Measurements from ENCODE around the gene SIKE1. TPM values are rescaled to one million over a fixed set of nuclear protein-coding genes. Genes with fewer than 3 reads are reported as not detected.
"Not testable (repeated sequence)": the region's sequence is repeated elsewhere in the genome, so short reads cannot be mapped to it uniquely, and the experiment has no call there.

SIKE1 gene
- total RNA-seq (50.1 and 65.2 TPM in 2 replicates), polyA plus RNA-seq (31.9 and 40.5 TPM in 2 replicates)

- Histone ChIP-seq H3K4me2 (peak within 1 kb of the TSS; percentile 69), H3K36me3 (replicated peaks; ENCODE audit: insufficient read depth, low read depth) (no peaks in the 10 kb centered on the region), H2AFZ (peak within 1 kb of the TSS; percentile 82), H3K4me3 (peak within 1 kb of the TSS; percentile 70), H4K20me1 (ENCODE audit: insufficient read depth, poor library complexity, severe bottlenecking) (no peaks in the 10 kb centered on the region), H3K27me3 (no peaks in the 10 kb centered on the region), H3K79me2 (peaks cover 30% of the 10 kb centered on the region), H3K4me1 (ENCODE audit: insufficient read depth) (peaks cover 11% of the 10 kb centered on the region), H3K27ac (peak within 1 kb of the TSS; percentile 93), H3K9me2 (replicated peaks; ENCODE audit: insufficient read depth) (no peaks in the 10 kb centered on the region), H3K9me3 (ENCODE audit: low read depth) (no peaks in the 10 kb centered on the region)
- WGBS (ENCODE audit: low lambda C conversion rate, missing lambda C conversion rate), result 25% methylated on average over 53 of the region's 53 CpGs
- DNase-seq (ENCODE audit: low spot score), result peak; percentile 97
- TF ChIP-seq EZH2phosphoT487 (IDR thresholded peaks at IDR 0.05; ENCODE audit: low read depth, severe bottlenecking, unreplicated experiment) (no peak), CTCF (IDR thresholded peaks at IDR 0.05; ENCODE audit: poor library complexity) (no peak)
Observed at GRCh38 chr1:114780344-114781226, at the start of gene SIKE1. TSS of gene SIKE1 (minus strand) at chr1:114780685. CDS start at chr1:114780607, 78 bp downstream.

- H3K4me3 ChIP-seq; H3K4me1 ChIP-seq (ENCODE audit: insufficient read depth); DNase-seq (ENCODE audit: low spot score); H3K27ac ChIP-seq; H3K9me2 ChIP-seq (replicated peaks; ENCODE audit: insufficient read depth); H3K79me2 ChIP-seq; H2AFZ ChIP-seq; H3K9me3 ChIP-seq (ENCODE audit: low read depth); H3K27me3 ChIP-seq; H4K20me1 ChIP-seq (ENCODE audit: insufficient read depth, poor library complexity, severe bottlenecking); H3K4me2 ChIP-seq; H3K36me3 ChIP-seq (replicated peaks; ENCODE audit: insufficient read depth, low read depth): not testable (repeated sequence)
- 86% methylated on average over 1 of the region's 1 CpG for WGBS (ENCODE audit: low lambda C conversion rate, missing lambda C conversion rate)
Observed at GRCh38 chr1:114830075-114830474, 49.6 kb upstream of the SIKE1 start.

- no peak for DNase-seq (ENCODE audit: low spot score)
- Histone ChIP-seq H3K9me3 (ENCODE audit: low read depth) (no peaks in the 10 kb centered on the region), H3K36me3 (replicated peaks; ENCODE audit: insufficient read depth, low read depth) (no peaks in the 10 kb centered on the region), H3K4me2 (no peak overlapping the region), H3K4me3 (no peak overlapping the region), H2AFZ (no peak overlapping the region), H3K9me2 (replicated peaks; ENCODE audit: insufficient read depth) (no peaks in the 10 kb centered on the region), H3K4me1 (ENCODE audit: insufficient read depth) (no peaks in the 10 kb centered on the region), H3K79me2 (no peaks in the 10 kb centered on the region), H3K27me3 (no peaks in the 10 kb centered on the region), H3K27ac (no peak overlapping the region), H4K20me1 (ENCODE audit: insufficient read depth, poor library complexity, severe bottlenecking) (no peaks in the 10 kb centered on the region)
- no peak for TF ChIP-seq EZH2 (IDR thresholded peaks at IDR 0.05; ENCODE audit: borderline replicate concordance)
- TF ChIP-seq EZH2phosphoT487 (IDR thresholded peaks at IDR 0.05; ENCODE audit: low read depth, severe bottlenecking, unreplicated experiment), result no peak
- 70% methylated on average over 5 of the region's 5 CpGs for WGBS (ENCODE audit: low lambda C conversion rate, missing lambda C conversion rate)
Observed at GRCh38 chr1:114828251-114828650, 47.8 kb upstream of the SIKE1 start.

GRCh38 chr1:114821978-114822377 is 41.5 kb upstream of the SIKE1 start:
- Histone ChIP-seq H3K9me3 (ENCODE audit: low read depth) (no peaks in the 10 kb centered on the region), H3K4me1 (ENCODE audit: insufficient read depth) (no peaks in the 10 kb centered on the region), H3K27me3 (no peaks in the 10 kb centered on the region), H3K79me2 (no peaks in the 10 kb centered on the region), H3K9me2 (replicated peaks; ENCODE audit: insufficient read depth) (no peaks in the 10 kb centered on the region), H2AFZ (no peak overlapping the region), H3K27ac (no peak overlapping the region), H3K4me3 (no peak overlapping the region), H3K4me2 (no peak overlapping the region), H3K36me3 (replicated peaks; ENCODE audit: insufficient read depth, low read depth) (no peaks in the 10 kb centered on the region), H4K20me1 (ENCODE audit: insufficient read depth, poor library complexity, severe bottlenecking) (no peaks in the 10 kb centered on the region)
- TF ChIP-seq EZH2 (IDR thresholded peaks at IDR 0.05; ENCODE audit: borderline replicate concordance), result no peak
- TF ChIP-seq EZH2phosphoT487 (IDR thresholded peaks at IDR 0.05; ENCODE audit: low read depth, severe bottlenecking, unreplicated experiment), result no peak
- TF ChIP-seq CTCF (IDR thresholded peaks at IDR 0.05; ENCODE audit: poor library complexity), result no peak
- no peak for DNase-seq (ENCODE audit: low spot score)

Measured in hepatocyte (in vitro differentiated cells).